Suprapubic skin (tissue), 4 donors: ENCODE data around the gene NR3C2. TPM values are rescaled to one million over a fixed set of nuclear protein-coding genes. Genes with fewer than 3 reads are reported as not detected.
A peak's percentile ranks its signal among the peaks of the same experiment; 100 is the strongest.

Experiments
- DNase-seq, 2 donors: peaks; one replicate each; pipeline ENCODE4 v3.0.0-alpha.2; 2019; ENCODE audit warnings: low spot score in 2 of 2
- H3K27ac ChIP-seq: fragments of 200-600 bp; sonication (generic); one replicate; pipeline ENCODE4 v1.5.1; 2019
- H3K27me3 ChIP-seq: fragments of 200-600 bp; sonication (generic); one replicate; pipeline ENCODE4 v1.5.1; 2019
- H3K36me3 ChIP-seq: fragments of 200-600 bp; sonication (generic); one replicate; pipeline ENCODE4 v1.5.1; 2019
- H3K4me1 ChIP-seq: fragments of 200-600 bp; sonication (generic); one replicate; pipeline ENCODE4 v1.5.1; 2019
- H3K4me3 ChIP-seq: fragments of 200-600 bp; sonication (generic); one replicate; pipeline ENCODE4 v1.5.1; 2019; ENCODE audit warnings: mild to moderate bottlenecking
- H3K9me3 ChIP-seq: fragments of 200-600 bp; sonication (generic); one replicate; pipeline ENCODE4 v1.5.1; 2019
- EP300 ChIP-seq: sonication (generic); formaldehyde crosslinking; IDR thresholded peaks from one replicate; pipeline ENCODE4 v1.6.1; 2017; ENCODE audit warnings: antibody characterized with exemption
- POLR2A ChIP-seq, 2 donors: fragments of 450-650 bp; IDR thresholded peaks; one replicate each; pipeline ENCODE4 v1.6.1; 2017; ENCODE audit warnings: antibody characterized with exemption in 2 of 2, mild to moderate bottlenecking in 2 of 2, moderate library complexity in 2 of 2
- POLR2AphosphoS5 ChIP-seq, 3 donors: sonication (generic); formaldehyde crosslinking; IDR thresholded peaks; one replicate each; pipeline ENCODE4 v1.6.1; 2017; ENCODE audit warnings: antibody characterized with exemption in 3 of 3
- WGBS: methylation state at CpG from one replicate; pipeline ENCODE4 v1.1.5; 2018; 5-methylcytosine and 5-hydroxymethylcytosine counted together
- total RNA-seq, 4 donors: library from RNA; depleted of rRNA; stranded (reverse); fragments of >200 nt; gene quantifications; one replicate each; pipeline ENCODE4 v1.1.0, GENCODE V29; 2016
- TF ChIP-seq, protein P1 (sequence below), 2 donors: fragments of 200-600 bp in 1 of 2; fragments of 450-650 bp in 1 of 2; sonication (generic) in 1 of 2; IDR thresholded peaks; one replicate each; pipeline ENCODE4 v1.5.1; 2016 to 2019; ENCODE audit warnings: antibody characterized with exemption in 2 of 2, mild to moderate bottlenecking in 1 of 2, moderate library complexity in 1 of 2

NR3C2 gene
- total RNA-seq, 4 donors from 2014 or later: 7.3 to 12.1 (median 11.0) TPM

DNA sequence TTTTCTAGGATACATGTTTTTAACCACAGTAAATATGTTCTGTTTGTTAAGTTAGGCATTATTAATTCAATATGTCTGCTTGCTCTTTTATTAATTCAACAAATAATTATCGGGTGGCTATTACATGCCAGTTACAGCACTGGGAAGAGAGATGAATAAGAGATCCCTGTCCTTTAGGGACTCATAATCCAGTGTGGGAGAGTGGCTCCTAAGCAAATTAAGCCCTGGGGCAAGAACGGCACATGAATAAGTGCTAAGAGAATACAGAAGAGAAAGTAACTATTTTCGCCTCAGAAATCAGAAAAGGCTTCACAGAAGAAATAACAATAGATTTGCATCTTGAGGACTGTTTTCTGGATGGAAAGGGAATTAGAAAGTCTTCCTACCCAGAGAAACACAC lies 236.7 kb downstream of the NR3C2 start:
- WGBS: 57% methylated on average over 3 of the region's 3 CpGs
- TF ChIP-seq EP300 (no peak), POLR2A (IDR thresholded peaks at IDR 0.05) (no peak), POLR2AphosphoS5 (IDR thresholded peaks at IDR 0.05) (no peak)
- TF ChIP-seq, protein P1, sequence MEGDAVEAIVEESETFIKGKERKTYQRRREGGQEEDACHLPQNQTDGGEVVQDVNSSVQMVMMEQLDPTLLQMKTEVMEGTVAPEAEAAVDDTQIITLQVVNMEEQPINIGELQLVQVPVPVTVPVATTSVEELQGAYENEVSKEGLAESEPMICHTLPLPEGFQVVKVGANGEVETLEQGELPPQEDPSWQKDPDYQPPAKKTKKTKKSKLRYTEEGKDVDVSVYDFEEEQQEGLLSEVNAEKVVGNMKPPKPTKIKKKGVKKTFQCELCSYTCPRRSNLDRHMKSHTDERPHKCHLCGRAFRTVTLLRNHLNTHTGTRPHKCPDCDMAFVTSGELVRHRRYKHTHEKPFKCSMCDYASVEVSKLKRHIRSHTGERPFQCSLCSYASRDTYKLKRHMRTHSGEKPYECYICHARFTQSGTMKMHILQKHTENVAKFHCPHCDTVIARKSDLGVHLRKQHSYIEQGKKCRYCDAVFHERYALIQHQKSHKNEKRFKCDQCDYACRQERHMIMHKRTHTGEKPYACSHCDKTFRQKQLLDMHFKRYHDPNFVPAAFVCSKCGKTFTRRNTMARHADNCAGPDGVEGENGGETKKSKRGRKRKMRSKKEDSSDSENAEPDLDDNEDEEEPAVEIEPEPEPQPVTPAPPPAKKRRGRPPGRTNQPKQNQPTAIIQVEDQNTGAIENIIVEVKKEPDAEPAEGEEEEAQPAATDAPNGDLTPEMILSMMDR (IDR thresholded peaks at IDR 0.05): no peak
- Histone ChIP-seq H3K4me3 (no peak overlapping the region), H3K36me3 (no peaks in the 10 kb centered on the region), H3K27me3 (no peaks in the 10 kb centered on the region), H3K4me1 (peaks cover 24% of the 10 kb centered on the region), H3K27ac (no peak overlapping the region), H3K9me3 (no peaks in the 10 kb centered on the region)
- DNase-seq: no peak

DNA sequence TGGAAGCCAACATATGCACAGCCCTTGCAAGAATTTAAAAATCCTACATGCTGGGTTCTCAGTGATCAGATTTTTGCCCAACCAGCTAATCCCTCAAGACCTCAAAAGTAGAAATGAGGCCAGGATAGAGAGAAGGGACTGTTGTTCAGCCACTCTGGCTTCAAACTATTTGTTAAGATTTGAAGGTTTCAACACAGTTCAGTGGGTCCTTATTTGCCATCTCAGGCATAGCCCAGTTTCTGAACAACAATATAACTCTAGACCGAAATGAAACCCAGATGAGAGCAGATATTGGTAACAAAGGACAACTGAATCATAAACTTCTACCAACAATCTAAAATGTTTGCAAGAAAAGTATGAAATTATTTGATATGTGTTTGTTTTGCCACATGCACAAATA lies 237.3 kb downstream of the NR3C2 start:
- H3K9me3 ChIP-seq: no peaks in the 10 kb centered on the region
- H3K4me3 ChIP-seq: no peak overlapping the region
- no peak for DNase-seq
- peaks cover 24% of the 10 kb centered on the region for H3K4me1 ChIP-seq
- no peaks in the 10 kb centered on the region for H3K36me3 ChIP-seq
- no peaks in the 10 kb centered on the region for H3K27me3 ChIP-seq
- WGBS: 71% methylated on average over 1 of the region's 1 CpG
- no peak overlapping the region for H3K27ac ChIP-seq
- no peak for TF ChIP-seq POLR2AphosphoS5 (IDR thresholded peaks at IDR 0.05)
- TF ChIP-seq EP300: no peak
- TF ChIP-seq, protein P1 (IDR thresholded peaks at IDR 0.05): no peak
- no peak for TF ChIP-seq POLR2A (IDR thresholded peaks at IDR 0.05)

DNA sequence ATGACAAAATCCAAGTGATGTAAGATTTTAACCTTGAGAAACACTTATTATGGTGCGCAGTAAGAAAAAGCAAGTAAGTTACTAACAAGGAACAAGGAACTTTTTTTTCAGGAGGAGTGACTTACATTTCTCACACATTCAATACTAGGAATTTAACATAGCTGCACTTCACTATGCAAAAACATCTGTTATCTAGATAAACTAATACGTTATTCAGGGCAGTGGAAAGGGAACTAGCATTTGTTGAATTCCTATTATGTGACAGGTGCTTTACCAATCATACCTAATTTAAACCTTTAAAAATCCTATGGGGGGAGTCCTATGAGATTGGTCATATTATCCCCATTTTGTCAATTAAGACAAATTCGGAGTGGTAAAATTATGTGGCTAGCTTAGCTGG lies 238.0 kb downstream of the NR3C2 start:
- 77% methylated on average over 3 of the region's 3 CpGs for WGBS
- Histone ChIP-seq H3K27ac (peak overlapping the region; percentile 21), H3K27me3 (no peaks in the 10 kb centered on the region), H3K4me1 (peaks cover 24% of the 10 kb centered on the region), H3K9me3 (no peaks in the 10 kb centered on the region), H3K36me3 (no peaks in the 10 kb centered on the region), H3K4me3 (no peak overlapping the region)
- no peak for DNase-seq
- TF ChIP-seq POLR2A (IDR thresholded peaks at IDR 0.05) (no peak), POLR2AphosphoS5 (IDR thresholded peaks at IDR 0.05) (no peak), EP300 (no peak)
- TF ChIP-seq, protein P1 (IDR thresholded peaks at IDR 0.05): no peak

DNA sequence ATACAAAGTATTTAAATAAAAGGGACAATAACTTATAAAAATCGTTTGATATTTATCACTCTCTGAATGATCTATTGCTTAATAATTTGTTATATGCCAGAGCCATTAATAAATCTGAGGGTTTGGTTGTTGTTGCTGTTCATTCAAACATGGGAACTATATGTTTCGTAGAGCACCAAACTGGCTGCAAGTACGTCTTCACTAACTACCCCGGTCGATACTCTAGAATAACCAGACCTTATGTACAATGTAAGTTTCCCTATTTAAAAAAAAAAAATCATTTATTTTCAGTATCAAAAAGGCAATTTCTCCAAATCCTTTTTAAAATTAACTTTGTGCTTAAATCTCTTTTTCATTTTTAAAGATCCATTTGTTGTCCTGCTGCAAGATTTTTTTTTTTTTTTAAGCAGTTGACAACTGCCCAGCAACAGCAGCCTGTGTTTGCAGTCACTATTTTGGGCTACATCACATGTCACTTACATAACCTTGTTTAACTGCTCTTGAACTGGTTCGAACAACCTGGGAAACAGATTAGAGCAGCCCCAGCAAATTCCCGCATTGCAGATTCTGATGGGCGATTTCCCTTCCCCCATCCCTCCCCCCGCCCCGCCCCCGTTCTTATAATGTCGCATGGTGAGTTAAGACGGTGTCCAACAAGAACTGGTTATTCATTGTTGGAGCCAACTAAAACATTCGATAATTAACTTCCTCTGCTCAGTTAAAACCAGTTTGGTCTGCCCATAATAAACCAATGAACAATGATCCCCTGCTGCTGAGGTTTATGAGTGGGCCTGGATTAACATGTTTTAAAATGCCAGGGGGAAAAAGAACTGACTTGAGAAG lies 238.9 kb downstream of the NR3C2 start:
- no peak for DNase-seq
- WGBS: 35% methylated on average over 14 of the region's 14 CpGs
- peaks cover 24% of the 10 kb centered on the region for H3K4me1 ChIP-seq
- TF ChIP-seq EP300 (no peak), POLR2AphosphoS5 (IDR thresholded peaks at IDR 0.05) (no peak), POLR2A (IDR thresholded peaks at IDR 0.05) (no peak)
- TF ChIP-seq, protein P1 (IDR thresholded peaks at IDR 0.05): no peak
- H3K27ac ChIP-seq: no peak overlapping the region
- H3K4me3 ChIP-seq: no peak overlapping the region
- H3K9me3 ChIP-seq: no peaks in the 10 kb centered on the region
- no peaks in the 10 kb centered on the region for H3K36me3 ChIP-seq
- no peaks in the 10 kb centered on the region for H3K27me3 ChIP-seq

DNA sequence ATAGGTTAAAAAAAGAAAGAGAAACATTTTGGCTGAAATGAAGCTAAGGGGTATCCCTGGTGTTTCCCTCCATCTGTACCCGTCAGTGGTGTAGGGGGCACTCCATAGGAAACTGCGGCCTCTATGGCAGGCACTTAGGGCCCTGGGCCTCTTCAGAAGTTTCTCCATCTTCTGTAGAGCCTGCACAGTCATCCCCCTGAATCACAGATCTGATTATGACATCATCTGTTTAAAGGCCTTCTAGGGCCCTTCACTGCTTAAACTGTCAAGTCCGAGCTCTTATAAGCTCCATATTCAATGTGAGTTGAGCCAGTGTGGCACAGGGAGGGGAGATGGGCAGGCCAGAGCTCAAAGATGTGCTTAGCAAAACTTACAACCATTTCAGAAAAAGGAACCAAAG lies 241.3 kb downstream of the NR3C2 start:
- 92% methylated on average over 3 of the region's 3 CpGs for WGBS
- no peaks in the 10 kb centered on the region for H3K27me3 ChIP-seq
- no peaks in the 10 kb centered on the region for H3K36me3 ChIP-seq
- H3K4me3 ChIP-seq: no peak overlapping the region
- no peak for TF ChIP-seq EP300
- TF ChIP-seq POLR2AphosphoS5 (IDR thresholded peaks at IDR 0.05): no peak
- TF ChIP-seq, protein P1 (IDR thresholded peaks at IDR 0.05): no peak
- no peaks in the 10 kb centered on the region for H3K9me3 ChIP-seq
- DNase-seq: no peak
- H3K4me1 ChIP-seq: peaks cover 22% of the 10 kb centered on the region
- no peak overlapping the region for H3K27ac ChIP-seq
